Mesenchymal stem cell (in vitro differentiated cells and primary cell): ENCODE measurements around the gene IFFO2.

Source experiments
- DNase-seq: peaks from one replicate; pipeline ENCODE4 v3.0.0-alpha.2; 2013
- H2AFZ ChIP-seq: one replicate; pipeline ENCODE4 v1.6.1; 2013; ENCODE audit warnings: low read depth, mild to moderate bottlenecking, control low read depth, inconsistent platforms, low read length, moderate library complexity
- H2AK5ac ChIP-seq: 2 replicates; pipeline ENCODE4 v1.6.1; 2013; ENCODE audit warnings: low read length, moderate library complexity, mild to moderate bottlenecking, inconsistent platforms; ENCODE audit not compliant: severe bottlenecking
- H2BK120ac ChIP-seq: one replicate; pipeline ENCODE4 v1.6.1; 2013; ENCODE audit warnings: low read depth, mild to moderate bottlenecking, inconsistent platforms, low read length, moderate library complexity
- H2BK12ac ChIP-seq, 2 experiments: one replicate each; pipeline ENCODE4 v1.6.1; 2013; ENCODE audit warnings: inconsistent platforms in 2 of 2, low read length in 2 of 2, mild to moderate bottlenecking in 2 of 2, moderate library complexity in 2 of 2, control low read depth in 1 of 2
- H2BK15ac ChIP-seq: one replicate; pipeline ENCODE4 v1.6.1; 2013; ENCODE audit warnings: mild to moderate bottlenecking, low read depth, inconsistent platforms; ENCODE audit not compliant: poor library complexity, severe bottlenecking
- H2BK5ac ChIP-seq: 2 replicates; pipeline ENCODE4 v1.6.1; 2013; ENCODE audit warnings: low read depth, mild to moderate bottlenecking, low read length, control low read depth, inconsistent platforms; ENCODE audit not compliant: poor library complexity, severe bottlenecking
- H3K14ac ChIP-seq, 2 experiments: one replicate each; pipeline ENCODE4 v1.6.1; 2013; ENCODE audit warnings: inconsistent platforms in 2 of 2, low read length in 2 of 2, control low read depth in 1 of 2, mild to moderate bottlenecking in 1 of 2, moderate library complexity in 1 of 2
- H3K18ac ChIP-seq, 2 experiments: one replicate each; pipeline ENCODE4 v1.6.1; 2013; ENCODE audit warnings: inconsistent platforms in 2 of 2, low read length in 2 of 2, control low read depth in 1 of 2, low read depth in 1 of 2, mild to moderate bottlenecking in 1 of 2
- H3K23ac ChIP-seq, 2 experiments: one replicate each; pipeline ENCODE4 v1.6.1; 2013; ENCODE audit warnings: inconsistent platforms in 2 of 2, low read length in 2 of 2, mild to moderate bottlenecking in 2 of 2, moderate library complexity in 2 of 2, control low read depth in 1 of 2
- H3K27ac ChIP-seq: 2 replicates; pipeline ENCODE4 v1.5.1; 2013; ENCODE audit warnings: mild to moderate bottlenecking, moderate library complexity, low read length, control low read depth, inconsistent platforms; ENCODE audit not compliant: poor library complexity, severe bottlenecking
- H3K27me3 ChIP-seq, 2 experiments: 2 replicates each; pipeline versions ENCODE4 v1.6.1 to v1.7.0; 2013; ENCODE audit warnings: low read length in 2 of 2, mild to moderate bottlenecking in 2 of 2, moderate library complexity in 2 of 2, control low read depth in 1 of 2, inconsistent platforms in 1 of 2; ENCODE audit not compliant: control insufficient read depth in 1 of 2, insufficient read depth in 1 of 2
- H3K36me3 ChIP-seq, 2 experiments: 2 replicates each; pipeline versions ENCODE4 v1.6.1 to v1.7.0; 2013; ENCODE audit warnings: low read length in 2 of 2, control low read depth in 1 of 2, inconsistent platforms in 1 of 2, low read depth in 1 of 2, mild to moderate bottlenecking in 1 of 2; ENCODE audit not compliant: insufficient read depth in 2 of 2, control insufficient read depth in 1 of 2
- H3K4ac ChIP-seq, 2 experiments: one replicate each; pipeline ENCODE4 v1.6.1; 2013; ENCODE audit warnings: inconsistent platforms in 2 of 2, low read length in 2 of 2, mild to moderate bottlenecking in 2 of 2, moderate library complexity in 2 of 2, control low read depth in 1 of 2, low read depth in 1 of 2
- H3K4me1 ChIP-seq: 2 replicates; pipeline ENCODE4 v1.6.1; 2013; ENCODE audit warnings: low read depth, low read length, control low read depth; ENCODE audit not compliant: control insufficient read depth, insufficient read depth
- H3K4me2 ChIP-seq: 2 replicates; pipeline ENCODE4 v1.6.1; 2013; ENCODE audit warnings: low read length, mild to moderate bottlenecking, inconsistent platforms; ENCODE audit not compliant: poor library complexity, severe bottlenecking
- H3K4me3 ChIP-seq, 2 experiments: 2 replicates each; pipeline versions ENCODE4 v1.5.1 to v1.7.0; 2013; ENCODE audit warnings: low read length in 2 of 2, mild to moderate bottlenecking in 2 of 2, control low read depth in 1 of 2, low read depth in 1 of 2; ENCODE audit not compliant: insufficient read depth in 1 of 2
- H3K79me1 ChIP-seq: replicated peaks from 2 replicates; pipeline ENCODE4 v1.6.1; 2013; ENCODE audit warnings: mild to moderate bottlenecking, control low read depth, low read length, inconsistent platforms; ENCODE audit not compliant: poor library complexity, severe bottlenecking
- H3K9ac ChIP-seq: 2 replicates; pipeline ENCODE4 v1.7.0; 2013; ENCODE audit warnings: mild to moderate bottlenecking, low read length, moderate library complexity
- H3K9me3 ChIP-seq: 2 replicates; pipeline ENCODE4 v1.7.0; 2013; ENCODE audit warnings: mild to moderate bottlenecking, low read length; ENCODE audit not compliant: control insufficient read depth
- H4K8ac ChIP-seq: one replicate; pipeline ENCODE4 v1.6.1; 2013; ENCODE audit warnings: inconsistent platforms, mild to moderate bottlenecking, low read length, moderate library complexity
- H4K91ac ChIP-seq: one replicate; pipeline ENCODE4 v1.6.1; 2013; ENCODE audit warnings: mild to moderate bottlenecking, low read length, inconsistent platforms
- WGBS: methylation state at CpG from one replicate; pipeline ENCODE4 v1.1.7; 2013; ENCODE audit warnings: mixed read lengths; 5-methylcytosine and 5-hydroxymethylcytosine counted together

IFFO2 gene

GRCh38 chr1:18996548-18997177, 40.2 kb upstream of the IFFO2 start:
- H3K4me3 ChIP-seq: no peak overlapping the region
- no peak overlapping the region for H2BK15ac ChIP-seq
- H3K14ac ChIP-seq: no peak overlapping the region
- no peak overlapping the region for H3K23ac ChIP-seq
- H4K8ac ChIP-seq: no peak overlapping the region
- no peak overlapping the region for H3K4ac ChIP-seq
- peaks cover 0 to 24% of the 10 kb centered on the region in 2 experiments for H3K27me3 ChIP-seq
- no peak overlapping the region for H2AFZ ChIP-seq
- H4K91ac ChIP-seq: no peak overlapping the region
- H2AK5ac ChIP-seq: no peak overlapping the region
- no peak overlapping the region for H3K27ac ChIP-seq
- H2BK120ac ChIP-seq: no peak overlapping the region
- H3K4me2 ChIP-seq: no peak overlapping the region
- H3K9ac ChIP-seq: no peak overlapping the region
- H3K36me3 ChIP-seq: no peaks in the 10 kb centered on the region
- WGBS: 86% methylated on average over 4 of the region's 6 CpGs
- no peak overlapping the region for H2BK5ac ChIP-seq
- no peaks in the 10 kb centered on the region for H3K79me1 ChIP-seq
- H3K4me1 ChIP-seq: no peaks in the 10 kb centered on the region
- H2BK12ac ChIP-seq: no peak overlapping the region
- peaks cover 17% of the 10 kb centered on the region for H3K9me3 ChIP-seq
- DNase-seq: no peak
- no peak overlapping the region for H3K18ac ChIP-seq

DNA sequence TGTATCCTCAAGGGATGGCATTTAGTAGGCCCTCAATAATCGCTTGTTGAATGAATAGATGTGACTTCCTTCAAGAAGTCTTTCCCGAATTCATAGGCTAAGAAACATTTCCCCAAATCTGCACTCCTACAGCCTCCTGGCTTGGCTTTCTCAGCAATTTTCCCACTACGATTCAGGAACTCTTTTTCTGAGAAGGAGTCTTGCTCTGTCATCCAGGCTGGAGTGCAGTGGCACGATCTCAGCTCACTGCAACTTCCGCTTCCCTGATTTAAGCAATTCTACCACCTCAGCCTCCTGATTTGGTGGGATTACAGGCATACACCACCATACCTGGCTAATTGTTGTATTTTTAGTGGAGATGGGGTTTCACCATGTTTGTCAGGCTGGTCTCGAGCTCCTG, 37.9 kb upstream of the IFFO2 start:
- Histone ChIP-seq H3K4me1 (peaks cover 2% of the 10 kb centered on the region), H3K23ac (no peak overlapping the region), H3K4me3 (no peak overlapping the region), H3K18ac (no peak overlapping the region), H2BK5ac (no peak overlapping the region), H2BK15ac (no peak overlapping the region), H4K91ac (no peak overlapping the region), H3K4ac (no peak overlapping the region), H3K27me3 (peaks cover 0 to 29% of the 10 kb centered on the region in 2 experiments), H3K36me3 (no peaks in the 10 kb centered on the region), H2BK120ac (no peak overlapping the region), H3K9ac (no peak overlapping the region), H4K8ac (no peak overlapping the region), H3K79me1 (no peaks in the 10 kb centered on the region), H2AK5ac (no peak overlapping the region), H3K4me2 (no peak overlapping the region), H3K9me3 (no peaks in the 10 kb centered on the region), H3K14ac (no peak overlapping the region), H3K27ac (no peak overlapping the region), H2AFZ (no peak overlapping the region), H2BK12ac (no peak overlapping the region)
- 82% methylated on average over 6 of the region's 6 CpGs for WGBS
- DNase-seq: no peak

DNA sequence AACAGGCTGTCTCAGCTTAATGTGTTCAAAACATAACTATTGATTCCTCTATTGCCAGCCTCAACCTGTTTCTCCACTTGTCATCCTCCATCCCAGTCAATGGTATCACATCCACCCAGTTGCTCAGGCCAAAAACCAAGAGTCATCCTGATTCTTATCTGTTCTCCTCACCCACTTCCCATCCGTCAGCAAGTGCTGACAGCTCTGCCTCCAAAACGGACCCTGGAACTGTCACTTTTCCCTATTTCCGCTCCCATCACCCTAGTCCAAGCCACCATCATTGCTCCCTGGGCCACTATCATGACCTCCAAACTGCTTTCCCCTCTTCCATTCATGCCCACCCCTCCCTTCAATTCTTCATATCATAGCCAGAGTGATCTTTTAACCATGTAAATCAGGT, 36.2 kb upstream of the IFFO2 start:
- H3K79me1 ChIP-seq: no peaks in the 10 kb centered on the region
- H2BK5ac ChIP-seq: no peak overlapping the region
- 70% methylated on average over 3 of the region's 3 CpGs for WGBS
- H3K18ac ChIP-seq: no peak overlapping the region
- H3K27me3 ChIP-seq: peaks cover 0 to 31% of the 10 kb centered on the region in 2 experiments
- H3K4ac ChIP-seq: no peak overlapping the region
- no peaks in the 10 kb centered on the region for H3K9me3 ChIP-seq
- H4K91ac ChIP-seq: no peak overlapping the region
- no peak overlapping the region for H3K4me2 ChIP-seq
- no peak overlapping the region for H2BK15ac ChIP-seq
- no peak overlapping the region for H2BK12ac ChIP-seq
- H3K4me1 ChIP-seq: peaks cover 2% of the 10 kb centered on the region
- no peak overlapping the region for H4K8ac ChIP-seq
- no peak overlapping the region for H3K27ac ChIP-seq
- no peak for DNase-seq
- H3K4me3 ChIP-seq: no peak overlapping the region
- no peak overlapping the region for H2AK5ac ChIP-seq
- H3K9ac ChIP-seq: no peak overlapping the region
- no peak overlapping the region for H2BK120ac ChIP-seq
- no peak overlapping the region for H2AFZ ChIP-seq
- H3K23ac ChIP-seq: no peak overlapping the region
- no peak overlapping the region for H3K14ac ChIP-seq
- H3K36me3 ChIP-seq: no peaks in the 10 kb centered on the region

DNA sequence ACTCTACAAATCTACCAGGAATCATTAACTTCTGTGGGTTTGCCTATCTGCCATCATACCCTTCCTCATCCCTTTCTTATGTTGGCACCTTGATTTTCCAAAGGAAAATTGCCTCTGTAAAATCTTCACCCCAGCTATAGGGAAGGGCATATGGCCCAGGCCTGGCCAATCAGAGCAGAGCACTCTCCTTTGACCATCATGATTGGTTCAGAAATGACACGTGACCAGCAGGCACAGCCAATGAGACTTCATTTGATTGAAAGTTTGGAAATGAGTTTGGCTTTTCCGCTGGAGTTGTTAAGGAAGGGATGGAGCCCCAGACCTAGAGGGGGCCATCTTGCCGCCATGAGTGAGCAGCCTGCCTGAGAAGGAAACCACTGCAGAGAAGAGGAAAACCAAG, 35.1 kb upstream of the IFFO2 start:
- Histone ChIP-seq H3K79me1 (no peaks in the 10 kb centered on the region), H2BK5ac (no peak overlapping the region), H3K9ac (no peak overlapping the region), H3K4ac (no peak overlapping the region), H3K4me2 (no peak overlapping the region), H3K14ac (no peak overlapping the region), H3K27me3 (peaks cover 4 to 33% of the 10 kb centered on the region in 2 experiments), H3K4me1 (peaks cover 2% of the 10 kb centered on the region), H2BK15ac (no peak overlapping the region), H4K8ac (no peak overlapping the region), H3K18ac (no peak overlapping the region), H2AK5ac (no peak overlapping the region), H2BK12ac (no peak overlapping the region), H3K27ac (no peak overlapping the region), H2BK120ac (no peak overlapping the region), H3K4me3 (no peak overlapping the region), H3K36me3 (no peaks in the 10 kb centered on the region), H2AFZ (no peak overlapping the region), H4K91ac (no peak overlapping the region), H3K9me3 (no peaks in the 10 kb centered on the region), H3K23ac (no peak overlapping the region)
- no peak for DNase-seq
- 92% methylated on average over 3 of the region's 3 CpGs for WGBS
